HTERT RPE-1 (cell line): ENCODE measurements around the gene SLC47A2.

Experiments
- in situ Hi-C: fragments of 300-500 bp; cut with MboI; formaldehyde crosslinking; loops from 4 replicates; pipeline ENCODE4 v1.14.3; 2020; ENCODE audit warnings: low sequenced_read_pairs

The SLC47A2 gene

DNA sequence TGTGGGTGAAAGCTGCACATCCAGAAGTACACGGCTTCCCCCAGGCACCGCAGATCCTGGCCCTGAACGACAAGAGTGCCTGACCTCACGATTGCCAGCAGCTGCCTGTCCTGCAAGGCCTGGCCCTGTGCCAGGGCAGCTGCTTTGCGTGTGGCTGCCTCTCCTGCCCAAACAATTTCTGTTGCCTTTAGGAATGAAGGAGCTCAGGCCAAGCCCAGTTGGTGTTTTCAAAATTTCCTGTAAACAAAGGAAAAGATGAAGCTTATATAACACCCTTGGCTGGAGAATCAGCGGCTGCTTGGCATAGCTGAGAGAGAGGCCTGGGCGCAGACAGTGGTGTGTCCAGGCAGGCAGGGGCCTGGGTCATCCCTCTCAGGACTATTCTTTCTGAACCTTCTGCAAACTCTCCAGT is 11.7 kb upstream of the SLC47A2 start:
- in situ Hi-C loops = no loop called here

DNA sequence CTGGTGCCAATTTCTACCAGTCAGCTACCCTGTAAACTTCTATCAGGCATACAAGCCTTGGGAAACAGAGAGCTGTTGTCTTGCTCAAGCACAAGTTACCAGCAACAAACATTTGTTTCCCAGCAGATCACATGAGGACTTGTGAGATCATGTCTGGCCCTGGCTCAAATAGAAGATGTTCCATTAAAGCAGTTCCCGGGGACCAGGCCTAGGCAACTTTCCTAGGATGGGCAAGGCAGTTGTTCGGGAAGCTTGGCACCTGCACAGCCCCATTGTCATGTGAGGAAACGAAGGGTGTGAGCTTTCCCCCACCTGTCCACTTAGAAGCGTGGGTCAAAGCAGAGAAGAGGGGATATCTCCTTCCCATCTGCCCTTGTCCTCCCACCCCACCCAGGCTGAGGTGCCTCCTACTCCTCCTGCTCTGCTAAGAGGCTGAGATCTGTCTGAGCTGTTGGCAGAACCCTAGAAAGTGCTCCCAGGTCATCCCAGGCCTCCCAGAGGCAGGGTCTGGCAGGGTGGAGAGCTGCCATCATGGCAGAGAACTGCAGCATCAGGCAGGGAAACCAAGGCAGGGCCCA is 11.2 kb upstream of the SLC47A2 start:
- in situ Hi-C loops = no loop called here

DNA sequence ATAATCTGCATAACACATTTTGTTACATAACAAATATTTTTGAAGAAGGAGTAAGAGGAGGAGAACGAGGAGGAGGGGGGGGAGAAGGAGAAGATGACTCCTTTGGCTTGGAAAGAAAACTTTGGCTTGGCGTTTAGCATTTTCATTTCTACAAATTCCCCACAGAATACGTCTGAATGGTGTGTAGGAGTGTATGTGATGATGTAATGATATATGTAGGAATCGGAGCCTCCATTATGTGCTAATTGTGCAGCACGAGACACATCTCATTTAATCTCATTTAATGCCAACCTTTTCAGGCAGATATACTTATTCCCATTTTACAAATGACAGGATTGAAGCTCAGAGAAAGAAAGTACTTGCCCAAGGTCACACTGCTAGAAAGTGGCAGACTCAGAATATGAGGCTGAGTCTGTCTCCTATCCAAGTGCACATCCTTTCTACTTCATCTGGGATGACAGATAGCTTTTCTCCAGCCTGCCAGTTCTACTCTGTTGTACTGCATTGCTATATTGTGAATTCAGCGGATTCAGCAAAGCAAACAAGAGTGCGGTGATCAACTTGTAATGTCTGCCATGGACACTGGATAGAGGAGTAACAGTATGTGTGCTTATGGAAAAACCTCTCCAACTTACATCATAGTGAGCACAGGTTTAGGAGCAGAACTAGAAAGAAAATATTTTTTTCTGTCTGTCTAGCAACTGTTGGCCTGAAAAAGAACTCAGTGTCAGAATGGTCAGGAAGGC is 10.4 kb upstream of the SLC47A2 start:
- in situ Hi-C loops = no loop called here

GRCh38 chr17:19725486-19725885 is 9.1 kb upstream of the SLC47A2 start:
- in situ Hi-C loops = no loop called here

DNA sequence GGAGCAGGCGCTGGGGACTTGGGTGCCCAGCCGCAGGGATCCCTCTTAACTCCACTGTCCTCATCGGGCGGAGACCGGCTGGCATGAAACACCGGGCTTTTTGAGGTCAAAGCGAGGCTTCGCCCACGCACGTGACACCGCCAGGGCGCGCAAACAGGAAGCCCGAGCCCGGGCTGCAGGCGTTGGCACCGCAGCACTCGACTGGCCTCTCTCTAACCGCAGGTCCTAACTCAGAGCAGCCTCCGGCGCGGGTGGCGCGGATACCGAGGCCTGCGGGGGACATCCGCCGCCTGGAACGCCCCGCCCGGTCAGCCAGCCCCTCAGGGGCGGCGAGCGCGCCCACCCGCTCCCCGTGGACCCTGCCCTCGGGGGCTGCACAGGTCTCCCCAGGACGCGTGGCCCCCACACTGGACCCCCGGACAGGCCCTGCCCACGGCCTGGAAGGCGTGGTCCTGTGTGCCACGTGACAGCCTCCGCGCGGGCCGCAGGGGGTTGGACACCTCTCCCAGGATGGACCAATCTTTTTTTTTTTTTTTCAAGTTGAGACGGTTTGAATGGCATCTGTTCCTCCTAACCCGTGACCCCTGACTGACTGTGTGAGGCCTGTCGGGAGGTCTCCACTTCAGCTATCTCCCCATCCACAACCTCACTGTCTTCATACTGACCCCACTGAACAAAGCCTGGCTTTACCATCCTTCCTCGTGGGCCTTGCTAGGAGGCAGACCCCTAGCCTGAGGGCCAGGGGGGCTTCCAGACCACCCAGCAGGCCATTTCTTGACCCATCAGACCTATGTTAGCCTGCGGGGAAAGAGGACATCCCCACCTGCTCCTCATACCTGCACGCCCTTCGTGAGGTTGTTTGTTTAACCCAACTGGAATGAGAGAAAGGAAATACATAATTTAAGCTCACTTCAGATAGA is 8.4 kb upstream of the SLC47A2 start:
- in situ Hi-C loops = no loop called here

GRCh38 chr17:19723964-19724363 is 7.6 kb upstream of the SLC47A2 start:
- in situ Hi-C loops = no loop called here

DNA sequence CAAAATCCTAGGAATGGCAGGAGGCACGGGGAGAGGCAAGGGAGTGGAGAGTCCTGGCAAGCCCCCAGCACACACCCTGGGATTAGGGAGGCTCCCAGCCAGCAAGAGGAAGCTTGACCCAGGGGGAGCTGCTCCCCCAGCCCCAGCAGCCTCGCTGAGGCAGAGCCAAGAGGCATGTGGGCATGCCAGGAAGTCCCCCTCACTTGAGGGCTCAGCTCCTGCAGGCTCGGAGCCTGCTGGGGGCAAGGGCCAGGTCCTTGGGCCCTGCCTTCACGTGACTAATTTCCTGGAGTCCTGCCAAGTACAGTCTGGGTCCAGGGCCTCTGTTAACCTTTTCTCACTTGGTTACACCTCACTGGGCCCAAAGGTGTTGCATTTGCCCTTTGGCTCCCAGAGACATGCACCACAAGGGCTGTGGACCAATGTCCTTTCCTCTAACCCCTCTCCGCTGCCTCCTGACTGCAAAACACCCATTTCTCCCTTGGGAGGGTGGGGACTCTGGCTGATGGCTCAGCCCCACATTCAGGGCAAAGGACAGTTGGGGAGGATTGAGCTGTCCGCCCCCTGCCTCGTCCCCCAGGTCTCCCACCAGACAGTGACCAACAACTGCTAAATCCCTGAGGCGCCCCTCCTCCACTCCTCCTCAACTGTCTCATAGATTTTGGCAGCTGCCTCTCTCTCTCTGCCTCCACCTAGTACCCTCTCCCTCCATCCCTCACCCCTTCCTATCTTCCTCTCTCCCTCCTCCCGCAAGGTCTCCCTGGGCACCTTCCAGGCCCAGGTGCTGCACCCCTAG is 4.4 kb upstream of the SLC47A2 start:
- in situ Hi-C loops = no loop called here

- in situ Hi-C loops = no loop called here
Measured at GRCh38 chr17:19720210-19720475, 3.8 kb upstream of the SLC47A2 start.

DNA sequence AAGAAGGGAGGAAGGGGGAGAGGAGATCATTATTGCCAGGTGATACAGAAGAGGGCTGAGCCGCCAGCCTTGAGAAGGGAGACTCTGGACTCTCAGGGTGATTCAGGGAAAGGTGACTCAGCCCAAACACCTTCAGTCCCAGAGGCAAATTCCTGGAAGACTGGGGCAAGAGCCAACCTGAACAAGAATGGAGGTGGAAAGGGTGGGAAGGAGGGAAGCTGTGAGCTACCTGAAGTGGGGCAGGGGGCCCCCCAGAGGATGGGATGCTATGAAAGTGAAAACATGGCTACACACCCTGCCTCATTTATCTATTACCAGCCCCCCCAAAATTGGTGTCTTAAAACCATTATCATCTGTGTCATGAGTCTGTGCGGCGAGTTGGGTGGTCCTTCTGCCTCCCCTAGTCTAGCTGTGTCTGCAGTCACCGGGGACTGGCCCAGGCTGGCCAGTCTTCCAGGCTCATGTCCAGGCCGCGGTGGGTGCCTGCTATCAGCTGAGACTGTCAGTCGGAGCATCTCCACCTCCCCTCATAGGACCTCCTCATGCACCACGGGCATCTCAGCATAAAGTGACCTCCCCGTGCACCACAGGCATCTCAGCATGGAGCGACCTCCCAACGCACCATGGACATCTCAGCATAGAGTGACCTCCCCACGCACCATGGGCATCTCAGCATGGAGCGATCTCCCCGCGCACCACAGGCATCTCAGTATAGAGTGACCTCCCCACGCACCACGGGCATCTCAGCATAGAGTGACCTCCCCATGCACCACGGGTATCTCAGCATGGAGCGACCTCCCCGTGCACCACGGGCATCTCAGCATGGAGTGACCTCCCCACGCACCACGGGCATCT is 3.2 kb upstream of the SLC47A2 start:
- in situ Hi-C loops = no loop called here

DNA sequence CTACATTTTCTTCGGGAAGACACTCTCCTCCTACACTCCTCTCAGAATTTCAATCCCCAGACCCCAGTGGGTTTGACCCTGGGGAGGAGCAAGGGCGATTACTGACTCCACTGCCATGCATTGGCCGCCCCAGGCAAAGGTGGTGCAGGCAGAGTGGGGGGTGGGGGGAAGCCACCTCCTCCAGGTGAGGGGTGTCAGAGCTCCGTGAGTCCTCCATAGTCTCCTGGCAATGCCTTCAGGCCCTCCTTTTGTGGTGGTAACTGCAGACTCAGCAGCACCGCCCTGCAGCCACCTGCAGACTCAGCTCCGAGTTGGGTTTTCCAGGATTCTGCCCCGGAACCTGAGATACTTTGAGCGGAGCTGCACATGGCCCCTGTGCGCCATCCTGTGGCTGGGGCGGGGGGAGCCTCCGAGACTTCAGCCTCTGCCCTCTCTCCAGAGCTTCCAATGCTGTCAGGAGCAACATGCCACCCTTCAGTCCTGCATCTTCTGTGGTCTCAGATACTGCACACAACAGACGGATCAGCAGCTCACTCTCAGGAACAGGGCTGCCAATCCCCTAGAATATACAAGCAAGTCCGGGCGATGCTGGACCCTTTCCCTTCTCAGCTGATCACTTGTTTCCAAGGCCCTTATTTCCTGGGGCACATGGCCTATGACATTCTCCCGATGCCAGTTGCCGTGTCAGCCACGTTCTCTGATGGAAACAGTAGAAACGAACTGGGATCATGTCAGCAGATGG is 2.4 kb upstream of the SLC47A2 start:
- in situ Hi-C loops = no loop called here

DNA sequence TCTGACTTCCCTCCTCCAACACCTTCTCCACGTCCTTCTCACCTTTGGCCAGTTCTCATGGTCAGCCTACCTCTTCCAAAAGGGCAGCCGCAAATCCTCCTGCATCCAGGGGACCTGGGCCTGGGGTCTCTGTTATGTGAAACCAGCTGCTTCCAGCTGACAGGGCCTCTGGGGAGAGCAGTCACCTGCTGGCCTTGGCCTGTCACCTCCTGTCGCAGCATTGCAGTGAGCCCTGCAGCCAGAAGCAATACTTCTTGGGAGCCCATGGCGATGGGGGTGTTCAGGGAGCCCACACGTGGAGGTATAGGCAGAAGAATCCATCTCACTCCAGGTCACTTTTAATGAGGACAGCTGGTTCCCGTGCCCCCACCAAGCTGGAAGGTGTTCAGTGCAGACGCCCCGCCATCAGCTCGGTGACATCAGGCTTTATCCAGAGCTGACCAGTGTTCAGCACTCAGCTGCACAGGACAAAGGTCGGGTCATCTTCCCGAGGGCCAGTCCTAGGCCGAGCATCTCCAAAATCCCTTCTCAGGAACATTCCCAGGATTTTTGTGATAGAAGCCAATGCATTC is 1.7 kb upstream of the SLC47A2 start:
- in situ Hi-C loops = no loop called here

- in situ Hi-C loops = no loop called here
Measured at GRCh38 chr17:19717411-19717908, 1.1 kb upstream of the SLC47A2 start.

DNA sequence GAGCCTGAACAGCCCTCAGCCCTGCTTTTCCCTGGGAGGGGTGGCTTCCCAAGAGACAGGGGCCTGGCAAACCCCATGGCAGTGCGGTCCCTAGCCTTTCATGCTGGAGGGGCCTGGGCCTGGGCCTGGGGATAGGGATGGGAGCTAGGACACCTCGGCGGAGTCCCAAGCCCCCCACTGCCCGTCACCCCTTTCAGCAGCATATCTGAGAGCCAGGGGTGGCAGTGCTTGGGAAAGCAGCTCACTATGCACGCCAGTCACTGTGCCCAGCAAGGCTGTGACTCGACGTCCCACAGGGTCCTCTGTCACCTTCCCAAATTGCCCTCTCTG is 612 bp upstream of the SLC47A2 start:
- in situ Hi-C loops = no loop called here

DNA sequence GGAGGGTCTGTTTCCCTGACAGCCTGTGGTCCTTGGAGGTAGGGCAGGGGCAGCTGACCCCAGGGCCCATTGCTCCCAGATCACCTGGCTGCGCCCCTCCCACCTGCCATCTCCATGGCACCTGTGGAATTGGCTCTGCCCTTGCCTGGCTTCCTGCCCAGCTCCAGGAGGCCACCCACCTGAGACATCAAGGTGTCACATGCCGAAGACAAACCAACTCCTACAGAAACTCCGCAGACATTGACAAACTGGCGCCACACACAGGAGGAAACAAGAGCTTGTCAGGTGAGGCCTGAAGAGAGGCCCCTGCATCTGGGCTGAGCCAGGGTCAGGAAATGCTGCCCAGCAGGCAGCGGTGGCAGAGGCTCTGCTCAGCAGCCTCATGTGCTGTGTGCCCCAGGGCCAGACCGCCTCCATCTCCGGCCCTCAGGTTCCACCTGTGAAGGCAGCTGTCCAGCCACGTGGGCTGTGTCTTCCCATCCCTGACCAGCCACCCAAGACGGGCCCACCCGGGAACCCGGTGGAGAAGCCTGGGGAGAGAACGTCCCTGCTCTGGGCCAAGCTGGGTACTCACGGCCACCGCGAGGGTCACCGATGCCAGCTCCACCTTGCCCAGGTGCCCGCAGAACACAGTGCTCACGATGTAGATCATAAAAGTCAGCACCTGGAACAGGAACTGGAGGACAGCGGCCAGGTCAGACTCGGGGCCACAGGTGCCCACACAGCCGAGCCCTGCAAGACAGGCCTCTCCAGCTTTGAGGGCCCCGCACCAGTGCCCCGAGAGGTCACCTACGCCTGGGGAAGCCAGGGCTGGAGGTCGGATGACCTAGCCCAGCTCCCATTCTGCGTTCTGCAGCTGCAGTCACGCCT is 1.6 kb downstream of the SLC47A2 start:
- in situ Hi-C loops = no loop called here

GRCh38 chr17:19713901-19714361 is 2.5 kb downstream of the SLC47A2 start:
- in situ Hi-C loops = no loop called here

- in situ Hi-C loops = no loop called here
Measured at GRCh38 chr17:19713462-19713861, 2.9 kb downstream of the SLC47A2 start.

GRCh38 chr17:19712436-19713004 is 3.9 kb downstream of the SLC47A2 start:
- in situ Hi-C loops = no loop called here

- in situ Hi-C loops = no loop called here
Measured at GRCh38 chr17:19709841-19710240, 6.5 kb downstream of the SLC47A2 start.
